Sigmoid colon (tissue), 7 donors: ENCODE measurements around the gene HNRNPH3. TPM values are rescaled to one million over a fixed set of nuclear protein-coding genes. Genes with fewer than 3 reads are reported as not detected.
"Not testable (repeated sequence)": the region's sequence is repeated elsewhere in the genome, so short reads cannot be mapped to it uniquely, and the experiment has no call there.

Experiments used
- DNase-seq: peaks from one replicate; pipeline ENCODE4 v3.0.0-alpha.2; 2019
- H3K27ac ChIP-seq, 4 donors: fragments of 200-600 bp; sonication (generic); one replicate each; pipeline ENCODE4 v1.5.1; 2016 to 2019; ENCODE audit warnings: mild to moderate bottlenecking in 1 of 4
- H3K27me3 ChIP-seq, 3 donors: fragments of 200-600 bp; sonication (generic); one replicate each; pipeline ENCODE4 v1.5.1; 2019; ENCODE audit warnings: mild to moderate bottlenecking in 1 of 3
- H3K36me3 ChIP-seq, 4 donors: fragments of 200-600 bp; sonication (generic); one replicate each; pipeline ENCODE4 v1.5.1; 2016 to 2019
- H3K4me1 ChIP-seq, 4 donors: fragments of 200-600 bp; sonication (generic); one replicate each; pipeline ENCODE4 v1.5.1; 2017 to 2019
- H3K4me3 ChIP-seq, 4 donors: fragments of 200-600 bp; sonication (generic); one replicate each; pipeline ENCODE4 v1.5.1; 2017 to 2019; ENCODE audit warnings: mild to moderate bottlenecking in 2 of 4, moderate library complexity in 1 of 4
- H3K9me3 ChIP-seq, 4 donors: fragments of 200-600 bp in 3 of 4; sonication (generic) in 3 of 4; one replicate each; pipeline versions ENCODE4 v1.5.1 to v1.6.1; 2013 to 2019
- CTCF ChIP-seq, 4 experiments: fragments of 450-650 bp in 3 of 4; fragments of 200-600 bp in 1 of 4; IDR thresholded peaks; one replicate each; pipeline ENCODE4 v1.5.1; 2016 to 2019; ENCODE audit warnings: antibody characterized with exemption in 4 of 4, mild to moderate bottlenecking in 3 of 4, moderate library complexity in 2 of 4
- EP300 ChIP-seq, 4 donors: sonication (generic); formaldehyde crosslinking; IDR thresholded peaks; one replicate each; pipeline ENCODE4 v1.6.1; 2017; ENCODE audit warnings: antibody characterized with exemption in 4 of 4
- POLR2A ChIP-seq, 2 donors: fragments of 450-650 bp; IDR thresholded peaks; one replicate each; pipeline ENCODE4 v1.6.1; 2016; ENCODE audit warnings: antibody characterized with exemption in 2 of 2, mild to moderate bottlenecking in 2 of 2, moderate library complexity in 2 of 2
- POLR2AphosphoS5 ChIP-seq, 4 donors: sonication (generic); formaldehyde crosslinking; IDR thresholded peaks; one replicate each; pipeline ENCODE4 v1.6.1; 2017; ENCODE audit warnings: antibody characterized with exemption in 4 of 4
- WGBS, 2 donors: extraction: QIAGEN DNeasy Blood & Tissue Kit; methylation state at CpG; one replicate each; pipeline ENCODE4 v1.1.7; 2013; 5-methylcytosine and 5-hydroxymethylcytosine counted together
- intact Hi-C: fragments of 100-400 bp; cut with DNase I; formaldehyde crosslinking; loops from one replicate; pipeline ENCODE4 v1.15.1; 2023
- polyA plus RNA-seq, 3 donors: library from polyadenylated mRNA; stranded (reverse); fragments of 200-250 nt; gene quantifications; one replicate each; pipeline ENCODE4 v1.2.3, GENCODE V29; 2013
- total RNA-seq, 4 donors: library from RNA; depleted of rRNA; stranded (reverse); fragments of >200 nt; gene quantifications; one replicate each; pipeline ENCODE4 v1.1.0, GENCODE V29; 2016
- donor health status: healthy with polysubstance abuse.
- donor health status: Bipolar disorder and iron deficiency.
- donor health status: healthy.

HNRNPH3 gene
- total and polyA plus RNA-seq, 7 donors, result 50.7 to 148 (median 68.3) TPM

DNA sequence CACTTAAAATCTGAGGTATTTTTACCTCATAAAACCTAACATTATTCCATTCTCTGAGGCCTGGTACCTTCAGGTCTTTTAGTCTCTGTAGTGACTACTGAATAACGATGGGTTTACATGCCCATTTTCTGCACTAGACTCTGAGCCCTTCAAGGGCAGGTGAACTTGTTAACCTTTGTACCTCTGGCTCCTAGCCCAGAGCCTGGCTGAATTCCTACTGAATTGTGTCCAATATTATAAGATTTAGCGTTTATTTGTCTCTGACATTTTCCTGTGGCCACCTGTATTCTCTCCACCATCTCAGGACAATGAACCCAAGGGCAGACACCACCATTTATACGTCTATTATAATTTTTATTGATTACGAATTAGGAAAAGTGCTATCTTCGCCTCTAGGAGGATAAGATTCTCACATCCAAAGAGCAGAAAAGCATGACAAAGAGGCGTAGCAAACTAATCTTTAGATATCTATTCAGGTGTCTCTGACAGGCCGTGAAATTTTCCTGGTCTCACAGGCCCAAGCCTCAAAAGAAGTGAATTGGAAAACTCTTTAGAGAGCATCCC is 27.9 kb upstream of the HNRNPH3 start:
- H3K27ac ChIP-seq, result no peak overlapping the region
- no peaks in the 10 kb centered on the region for H3K4me1 ChIP-seq
- H3K27me3 ChIP-seq, result no peaks in the 10 kb centered on the region
- H3K36me3 ChIP-seq, result no peaks in the 10 kb centered on the region
- H3K9me3 ChIP-seq, result no peaks in the 10 kb centered on the region
- intact Hi-C loops, result loop anchor here (2.0 to 10.0 kb wide), 2 partner anchors 91 to 449 kb away; no protein-coding TSS in a partner anchor
- no peak for DNase-seq
- 18 to 65% methylated on average over 7 of the region's 7 CpGs for WGBS, 2 donors
- TF ChIP-seq CTCF (IDR thresholded peaks at IDR 0.05) (no peak), EP300 (IDR thresholded peaks at IDR 0.05) (no peak), POLR2A (IDR thresholded peaks at IDR 0.05) (no peak), POLR2AphosphoS5 (IDR thresholded peaks at IDR 0.05) (no peak)
- no peak overlapping the region for H3K4me3 ChIP-seq

- H3K9me3 ChIP-seq, result no peaks in the 10 kb centered on the region
- 12 to 44% methylated on average over 1 of the region's 1 CpG for WGBS, 2 donors
- no peaks in the 10 kb centered on the region for H3K27me3 ChIP-seq
- no peaks in the 10 kb centered on the region for H3K4me1 ChIP-seq
- TF ChIP-seq POLR2A (IDR thresholded peaks at IDR 0.05) (no peak), CTCF (IDR thresholded peaks at IDR 0.05) (no peak), EP300 (IDR thresholded peaks at IDR 0.05) (no peak), POLR2AphosphoS5 (IDR thresholded peaks at IDR 0.05) (no peak)
- no peak overlapping the region for H3K27ac ChIP-seq
- intact Hi-C loops, result loop anchor here (10.0 kb wide), 1 partner anchor 451 kb away; no protein-coding TSS in a partner anchor
- DNase-seq, result no peak
- no peaks in the 10 kb centered on the region for H3K36me3 ChIP-seq
- H3K4me3 ChIP-seq, result no peak overlapping the region
Measured at GRCh38 chr10:68305854-68306253, 26.0 kb upstream of the HNRNPH3 start.

GRCh38 chr10:68310531-68310930 is 21.3 kb upstream of the HNRNPH3 start:
- TF ChIP-seq EP300 (IDR thresholded peaks at IDR 0.05) (no peak), POLR2A (IDR thresholded peaks at IDR 0.05) (no peak), POLR2AphosphoS5 (IDR thresholded peaks at IDR 0.05) (no peak), CTCF (IDR thresholded peaks at IDR 0.05) (no peak)
- Histone ChIP-seq H3K27ac (no peak overlapping the region), H3K36me3 (no peaks in the 10 kb centered on the region), H3K4me3 (no peak overlapping the region), H3K4me1 (no peaks in the 10 kb centered on the region), H3K27me3 (no peaks in the 10 kb centered on the region), H3K9me3 (no peaks in the 10 kb centered on the region)
- intact Hi-C loops, result no loop called here
- no peak for DNase-seq

DNA sequence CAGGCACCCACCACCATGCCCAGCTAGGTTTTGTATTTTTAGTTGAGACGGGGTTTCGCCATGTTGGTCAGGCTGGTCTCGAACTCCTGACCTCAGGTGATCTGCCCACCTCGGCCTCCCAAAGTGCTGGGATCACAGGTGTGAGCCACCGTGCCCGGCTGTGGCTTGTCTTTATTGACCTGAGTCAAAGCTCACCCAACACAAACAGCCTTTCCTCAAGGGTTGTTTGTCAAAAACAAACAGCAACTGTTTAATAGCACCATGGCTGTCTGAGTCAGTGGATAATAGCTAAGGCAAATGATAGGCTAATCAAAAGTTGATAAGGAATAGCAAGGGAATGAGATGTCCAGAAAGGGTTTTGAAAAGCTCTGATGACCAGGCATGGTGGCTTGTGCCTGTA is 16.9 kb upstream of the HNRNPH3 start:
- H3K27me3 ChIP-seq, H3K4me3 ChIP-seq, intact Hi-C loops, H3K36me3 ChIP-seq, DNase-seq, H3K4me1 ChIP-seq, H3K27ac ChIP-seq: not testable (repeated sequence)
- WGBS, 2 donors, result 63 to 80% methylated on average over 6 of the region's 6 CpGs
- H3K9me3 ChIP-seq, result peaks cover 0 to 11% (median 1%) of the 10 kb centered on the region in 4 donors

GRCh38 chr10:68315582-68315981 is 16.3 kb upstream of the HNRNPH3 start:
- Histone ChIP-seq H3K4me1 (no peaks in the 10 kb centered on the region), H3K4me3 (no peak overlapping the region), H3K9me3 (peaks cover 0 to 11% (median 1%) of the 10 kb centered on the region in 4 donors), H3K27me3 (no peaks in the 10 kb centered on the region), H3K36me3 (no peaks in the 10 kb centered on the region), H3K27ac (no peak overlapping the region)
- TF ChIP-seq EP300 (IDR thresholded peaks at IDR 0.05) (no peak), POLR2AphosphoS5 (IDR thresholded peaks at IDR 0.05) (no peak), POLR2A (IDR thresholded peaks at IDR 0.05) (no peak), CTCF (IDR thresholded peaks at IDR 0.05) (no peak)
- DNase-seq, result no peak
- 16 to 66% methylated on average over 1 of the region's 1 CpG for WGBS, 2 donors
- intact Hi-C loops, result no loop called here
